Transverse colon (tissue), 4 donors: Measurements from ENCODE around the gene EVA1C. TPM values are rescaled to one million over a fixed set of nuclear protein-coding genes. Genes with fewer than 3 reads are reported as not detected.

Source experiments
- DNase-seq: peaks from one replicate; pipeline ENCODE4 v3.0.0-alpha.2; 2019
- H3K27ac ChIP-seq, 4 donors: fragments of 200-600 bp; sonication (generic); 2 replicates each; pipeline ENCODE4 v1.5.1; 2016 to 2018; ENCODE audit warnings: inconsistent platforms in 4 of 4
- H3K27me3 ChIP-seq: fragments of 200-600 bp; sonication (generic); 2 replicates; pipeline ENCODE4 v1.5.1; 2017; ENCODE audit warnings: inconsistent platforms
- H3K36me3 ChIP-seq, 4 donors: fragments of 200-600 bp; sonication (generic); 2 replicates each; pipeline ENCODE4 v1.5.1; 2017 to 2019; ENCODE audit warnings: inconsistent platforms in 4 of 4
- H3K4me1 ChIP-seq, 4 donors: fragments of 200-600 bp; sonication (generic); 2 replicates each; pipeline ENCODE4 v1.5.1; 2017 to 2020; ENCODE audit warnings: inconsistent platforms in 4 of 4
- H3K4me3 ChIP-seq, 4 donors: fragments of 200-600 bp; sonication (generic); 1 replicate in 1 of 4; 2 replicates in 3 of 4; pipeline versions ENCODE4 v1.5.1 to v1.6.1; 2017 to 2019; ENCODE audit warnings: inconsistent platforms in 4 of 4
- H3K9me3 ChIP-seq, 2 donors: fragments of 200-600 bp; sonication (generic); 2 replicates each; pipeline ENCODE4 v1.5.1; 2017 to 2019; ENCODE audit warnings: inconsistent platforms in 2 of 2
- CTCF ChIP-seq, 5 experiments: fragments of 200-600 bp in 3 of 5; fragments of 450-650 bp in 2 of 5; sonication (generic) in 3 of 5; IDR thresholded peaks; 1 replicate in 2 of 5; 2 replicates in 3 of 5; pipeline ENCODE4 v1.5.1; 2016 to 2017; ENCODE audit warnings: antibody characterized with exemption in 5 of 5, inconsistent platforms in 3 of 5, mild to moderate bottlenecking in 2 of 5, moderate library complexity in 1 of 5
- EP300 ChIP-seq: sonication (generic); formaldehyde crosslinking; IDR thresholded peaks from one replicate; pipeline ENCODE4 v1.6.1; 2017; ENCODE audit warnings: antibody characterized with exemption, low read depth
- POLR2A ChIP-seq: fragments of 450-650 bp; IDR thresholded peaks from one replicate; pipeline ENCODE4 v1.6.1; 2016; ENCODE audit warnings: antibody characterized with exemption, mild to moderate bottlenecking, moderate library complexity
- POLR2AphosphoS5 ChIP-seq, 3 donors: sonication (generic); formaldehyde crosslinking; IDR thresholded peaks; one replicate each; pipeline ENCODE4 v1.6.1; 2016; ENCODE audit warnings: antibody characterized with exemption in 3 of 3
- WGBS, 2 donors: methylation state at CpG; one replicate each; pipeline ENCODE4 v1.1.5; 2018; ENCODE audit warnings: low coverage in 1 of 2; 5-methylcytosine and 5-hydroxymethylcytosine counted together
- in situ Hi-C, 4 donors: fragments of 200-750 bp; cut with MboI; loops; one replicate each; pipeline versions ENCODE4 v1.15.0 to v1.15.1; 2017; ENCODE audit warnings: low sequenced_read_pairs in 3 of 4, low pct_ligation_motif_present in 1 of 4, low pct_unique_long_range_greater_than_20kb in 1 of 4
- intact Hi-C: fragments of 100-400 bp; cut with DNase I; formaldehyde crosslinking; loops from one replicate; pipeline ENCODE4 v1.15.1; 2023; ENCODE audit warnings: low total_unique reads
- total RNA-seq, 4 donors: library from RNA; depleted of rRNA; stranded (reverse); fragments of >200 nt; gene quantifications; one replicate each; pipeline ENCODE4 v1.1.0, GENCODE V29; 2016

Gene EVA1C
- total RNA-seq, 4 donors from 2014 or later = 8.6 to 44.1 (median 33.8) TPM

DNA sequence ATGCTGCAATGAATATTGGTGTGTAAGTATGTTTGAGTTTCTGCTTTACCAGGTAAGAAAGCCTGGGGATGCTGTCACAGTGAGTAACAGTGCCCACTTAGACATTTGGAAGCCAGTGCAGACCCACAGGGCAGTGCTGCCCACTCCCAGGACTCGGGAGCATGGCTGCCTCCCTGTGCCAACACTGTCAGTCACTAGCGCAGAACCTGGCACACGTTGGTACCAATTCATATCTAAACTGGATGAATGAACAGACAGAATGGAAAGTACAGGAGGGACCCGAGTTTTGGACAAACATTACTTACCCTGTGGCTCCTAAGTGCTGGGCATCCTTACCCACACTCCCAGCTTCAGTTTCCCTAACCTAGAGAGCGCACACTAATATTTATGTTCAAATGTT is 1.6 kb upstream of the EVA1C start:
- Histone ChIP-seq H3K4me3 (peak overlapping the region in 2 of 4 donors; percentile 68 to 71), H3K4me1 (peaks cover 4 to 46% (median 29%) of the 10 kb centered on the region in 4 donors), H3K27ac (peak overlapping the region; percentile 95 to 98 (median 96)), H3K36me3 (no peaks in the 10 kb centered on the region), H3K27me3 (no peaks in the 10 kb centered on the region), H3K9me3 (no peaks in the 10 kb centered on the region)
- 66 to 80% methylated on average over 1 to 5 of the region's 5 CpGs for WGBS, 2 donors
- in situ Hi-C loops = loop anchor here in 2 of 4 donors (5.0 to 25.0 kb wide), 2 partner anchors 151 to 161 kb away; no protein-coding TSS in a partner anchor
- no peak for TF ChIP-seq POLR2A
- TF ChIP-seq EP300 = no peak
- TF ChIP-seq POLR2AphosphoS5 (IDR thresholded peaks at IDR 0.05) = no peak
- TF ChIP-seq CTCF (IDR thresholded peaks at IDR 0.05) = no peak
- intact Hi-C loops = loop anchor here (5.0 kb wide), 1 partner anchor 156 kb away; no protein-coding TSS in a partner anchor
- DNase-seq = no peak

- H3K9me3 ChIP-seq = no peaks in the 10 kb centered on the region
- H3K27me3 ChIP-seq = no peaks in the 10 kb centered on the region
- TF ChIP-seq CTCF (IDR thresholded peaks at IDR 0.05) (no peak), POLR2A (peak; percentile 90), POLR2AphosphoS5 (IDR thresholded peaks at IDR 0.05) (peak; percentile 93 to 97 (median 97)), EP300 (peak; percentile 96)
- peak overlapping the region; percentile 46 to 75 (median 70) for H3K4me3 ChIP-seq
- 6% methylated on average over 53 of the region's 63 CpGs; no CpG with 5 or more reads in 1 of the 2 donors for WGBS, 2 donors
- peak; percentile 95 for DNase-seq
- peaks cover 4 to 41% (median 27%) of the 10 kb centered on the region in 4 donors for H3K4me1 ChIP-seq
- peak overlapping the region; percentile 95 to 98 (median 96) for H3K27ac ChIP-seq
- in situ Hi-C loops = loop anchor here in 2 of 4 donors (5.0 to 25.0 kb wide), 2 partner anchors 151 to 161 kb away; no protein-coding TSS in a partner anchor
- no peaks in the 10 kb centered on the region for H3K36me3 ChIP-seq
- intact Hi-C loops = loop anchor here (5.0 kb wide), 1 partner anchor 156 kb away; no protein-coding TSS in a partner anchor
These were observed 950 bp upstream of the EVA1C start for GRCh38 chr21:32411350-32412161.

DNA sequence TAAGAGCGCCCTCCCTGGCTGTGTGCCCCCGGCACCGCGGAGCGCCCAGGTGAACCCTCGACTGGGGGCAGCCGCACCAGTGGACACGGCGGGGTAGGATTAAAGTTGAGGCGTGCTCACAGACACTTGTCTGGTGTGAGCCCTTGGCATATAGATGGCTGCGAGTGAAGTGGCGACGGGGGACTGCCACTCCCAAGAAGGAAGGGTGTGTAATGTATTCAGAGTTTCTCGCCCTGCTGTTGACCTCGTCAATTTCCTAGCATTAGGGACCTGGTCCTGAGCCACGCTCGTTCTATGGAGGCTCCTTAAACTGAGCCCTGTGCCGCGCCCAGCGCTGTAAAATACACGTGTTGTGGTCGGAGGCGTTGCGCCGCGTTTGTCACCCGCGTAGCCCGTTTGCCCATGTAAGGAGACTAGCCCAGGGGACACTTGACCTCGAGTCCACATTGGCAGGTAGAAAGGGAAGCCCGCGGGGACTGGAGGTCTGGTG is 554 bp downstream of the EVA1C start:
- 13 to 14% methylated on average over 10 to 30 of the region's 32 CpGs for WGBS, 2 donors
- peak; percentile 86 for DNase-seq
- intact Hi-C loops (loop anchor here (5.0 kb wide), 1 partner anchor 154 kb away; no protein-coding TSS in a partner anchor), in situ Hi-C loops (loop anchor here in 2 of 4 donors (5.0 to 25.0 kb wide), 2 partner anchors 149 to 159 kb away; no protein-coding TSS in a partner anchor)
- H3K27ac ChIP-seq = peak overlapping the region; percentile 95 to 98 (median 96)
- no peaks in the 10 kb centered on the region for H3K9me3 ChIP-seq
- no peaks in the 10 kb centered on the region for H3K27me3 ChIP-seq
- peak; percentile 78 for TF ChIP-seq POLR2A
- no peak for TF ChIP-seq EP300
- TF ChIP-seq POLR2AphosphoS5 (IDR thresholded peaks at IDR 0.05) = peak; percentile 47 to 84 (median 69)
- no peaks in the 10 kb centered on the region for H3K36me3 ChIP-seq
- peaks cover 4 to 37% (median 25%) of the 10 kb centered on the region in 4 donors for H3K4me1 ChIP-seq
- peak overlapping the region; percentile 46 to 75 (median 70) for H3K4me3 ChIP-seq

DNA sequence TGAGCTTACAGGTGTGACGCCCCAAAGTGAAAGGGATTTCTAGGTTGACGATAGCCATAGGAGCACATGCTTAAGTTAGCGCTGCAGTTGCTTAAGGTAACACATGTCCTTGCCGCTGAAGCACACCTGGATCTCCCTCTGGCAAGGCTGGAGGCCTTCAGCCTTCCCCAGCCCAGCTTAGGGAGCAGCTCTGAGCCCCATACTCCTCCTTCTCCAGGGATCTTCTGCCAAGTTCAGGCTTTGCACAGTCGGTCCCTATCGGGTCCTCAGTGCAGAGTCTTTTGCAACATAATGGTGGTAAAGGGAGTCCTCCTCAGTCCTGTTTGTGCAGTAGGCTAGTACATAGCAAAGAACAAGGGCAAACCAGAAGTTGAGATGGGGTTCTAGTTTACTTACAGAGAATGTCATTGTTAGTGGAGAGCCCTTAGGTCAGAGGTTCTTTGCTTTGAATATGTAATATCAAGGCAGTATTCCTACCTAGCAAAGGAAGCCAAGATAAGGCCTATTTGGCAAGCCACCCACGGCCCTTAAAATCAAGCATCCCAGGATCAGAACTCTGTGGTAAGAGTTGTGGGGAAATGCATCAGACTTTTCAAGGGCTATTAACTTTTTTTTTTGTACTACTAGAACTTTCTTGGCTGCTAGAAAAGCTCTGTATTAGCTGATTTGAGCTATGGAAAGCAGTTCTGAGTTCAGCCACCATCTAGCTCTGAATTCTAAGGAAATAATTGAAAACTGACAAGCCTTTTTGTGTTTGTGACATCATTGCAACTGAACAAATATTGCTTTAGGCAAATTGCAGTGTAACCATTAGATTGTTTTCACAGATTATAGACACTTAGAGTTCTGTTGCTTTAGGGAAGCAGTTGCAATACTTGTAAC is 1.4 kb downstream of the EVA1C start:
- no peaks in the 10 kb centered on the region for H3K27me3 ChIP-seq
- 48% methylated on average over 7 of the region's 7 CpGs; no CpG with 5 or more reads in 1 of the 2 donors for WGBS, 2 donors
- H3K4me1 ChIP-seq = peaks cover 4 to 37% (median 25%) of the 10 kb centered on the region in 4 donors
- peak; percentile 21 for DNase-seq
- H3K27ac ChIP-seq = peak overlapping the region; percentile 95 to 98 (median 96)
- H3K36me3 ChIP-seq = no peaks in the 10 kb centered on the region
- H3K9me3 ChIP-seq = no peaks in the 10 kb centered on the region
- intact Hi-C loops (loop anchor here (5.0 kb wide), 1 partner anchor 153 kb away; no protein-coding TSS in a partner anchor), in situ Hi-C loops (loop anchor here in 2 of 4 donors (5.0 to 25.0 kb wide), 2 partner anchors 148 to 158 kb away; no protein-coding TSS in a partner anchor)
- TF ChIP-seq POLR2AphosphoS5 (IDR thresholded peaks at IDR 0.05) (no peak), CTCF (IDR thresholded peaks at IDR 0.05) (no peak), POLR2A (no peak), EP300 (no peak)
- peak overlapping the region in 3 of 4 donors; percentile 68 to 75 (median 71) for H3K4me3 ChIP-seq
